ENCODE results near the gene COL9A2.
A peak's percentile ranks its signal among the peaks of the same experiment; 100 is the strongest.

COL9A2 gene

DNA sequence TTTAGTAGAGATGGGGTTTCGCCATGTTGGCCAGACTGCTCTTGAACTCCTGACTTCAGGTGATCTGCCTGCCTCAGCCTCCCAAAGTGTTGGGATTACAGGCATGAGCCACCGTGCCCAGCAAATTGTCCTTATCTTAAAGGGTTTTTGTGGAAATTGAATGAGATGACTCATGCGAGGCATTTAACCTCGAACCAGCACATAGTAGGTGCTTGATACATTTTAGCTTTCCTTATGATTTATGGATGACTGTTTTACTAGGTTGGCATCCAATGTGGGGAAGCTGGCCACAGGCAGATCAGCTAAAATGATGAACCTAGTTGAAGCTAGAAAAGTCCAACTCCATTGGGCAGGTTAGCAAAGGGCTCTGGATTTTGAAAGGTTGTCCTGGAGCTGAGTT, 1.4 kb upstream of the COL9A2 start:
- no peak for DNase-seq (ENCODE audit: low read depth)

GRCh38 chr1:40317394-40318074, 448 bp upstream of the COL9A2 start:
- DNase-seq (ENCODE audit: low read depth) = no peak

DNA sequence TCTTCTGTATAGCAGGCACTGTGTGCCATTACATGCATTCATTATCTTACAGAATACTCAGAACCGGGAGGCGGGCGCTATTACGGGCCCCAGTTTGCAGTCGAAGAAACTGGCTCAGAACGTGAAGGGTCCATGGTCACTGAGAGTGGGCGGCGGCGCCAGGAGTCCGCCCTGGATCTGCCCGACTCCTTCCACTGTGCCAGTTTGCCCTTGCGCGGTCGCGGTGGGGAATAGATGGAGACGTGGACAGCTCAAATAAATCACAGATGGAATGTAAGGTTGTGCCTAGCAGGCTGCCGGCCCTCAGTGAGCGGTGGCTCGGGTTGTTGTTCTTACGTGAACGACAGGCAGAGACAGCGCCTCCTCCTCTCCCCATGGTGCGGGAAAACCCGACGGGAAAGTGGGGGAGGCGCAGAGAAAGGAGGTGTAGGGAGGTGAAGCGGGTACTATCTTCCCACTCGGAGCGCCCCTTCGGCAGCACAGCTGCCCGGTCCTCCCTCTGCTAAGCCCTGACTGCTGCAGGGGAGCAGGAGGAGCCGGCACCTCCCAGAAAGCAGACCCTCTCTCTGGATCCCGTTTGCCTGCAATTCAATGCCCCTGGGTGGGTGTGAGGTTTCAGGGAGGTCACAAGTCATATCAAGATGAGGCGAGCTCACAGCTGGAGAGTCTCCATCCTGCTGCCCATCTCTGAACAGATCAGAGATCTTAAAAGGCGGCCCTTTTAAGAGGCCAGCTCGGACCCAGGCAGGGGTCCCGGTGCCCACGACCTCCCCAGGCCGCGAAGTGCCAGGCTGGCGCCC, 1.1 kb downstream of the COL9A2 start:
- DNase-seq (ENCODE audit: low read depth) = no peak

GRCh38 chr1:40315239-40315794, 1.8 kb downstream of the COL9A2 start:
- peak; percentile 81 for DNase-seq (ENCODE audit: low read depth)

DNA sequence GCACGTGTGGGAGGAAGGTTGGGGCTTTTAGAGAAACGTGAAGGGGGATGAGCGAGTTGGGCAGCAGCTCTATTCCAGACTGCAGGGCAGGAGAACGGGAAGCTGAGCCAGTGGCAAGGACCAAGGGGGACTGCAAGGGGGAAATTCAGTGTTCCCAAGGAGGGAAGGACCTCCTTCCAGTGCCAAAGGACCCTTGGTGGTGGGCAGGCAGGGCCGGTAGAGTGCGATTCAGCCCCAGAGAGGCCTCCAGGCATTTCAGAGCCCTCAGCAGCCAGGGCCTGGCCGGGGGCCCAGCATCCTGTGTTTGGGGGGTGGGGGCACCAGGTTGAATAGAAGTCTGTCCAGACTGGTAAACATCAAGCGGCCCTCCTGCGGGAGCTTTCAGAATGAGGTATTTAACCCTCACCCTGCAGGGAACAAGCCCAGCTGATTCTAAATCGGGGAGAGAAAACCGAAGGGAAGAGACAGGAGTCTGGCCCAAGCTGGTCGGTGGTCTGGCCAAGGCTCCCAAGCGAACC, 2.3 kb downstream of the COL9A2 start:
- no peak for DNase-seq (ENCODE audit: low read depth)

DNA sequence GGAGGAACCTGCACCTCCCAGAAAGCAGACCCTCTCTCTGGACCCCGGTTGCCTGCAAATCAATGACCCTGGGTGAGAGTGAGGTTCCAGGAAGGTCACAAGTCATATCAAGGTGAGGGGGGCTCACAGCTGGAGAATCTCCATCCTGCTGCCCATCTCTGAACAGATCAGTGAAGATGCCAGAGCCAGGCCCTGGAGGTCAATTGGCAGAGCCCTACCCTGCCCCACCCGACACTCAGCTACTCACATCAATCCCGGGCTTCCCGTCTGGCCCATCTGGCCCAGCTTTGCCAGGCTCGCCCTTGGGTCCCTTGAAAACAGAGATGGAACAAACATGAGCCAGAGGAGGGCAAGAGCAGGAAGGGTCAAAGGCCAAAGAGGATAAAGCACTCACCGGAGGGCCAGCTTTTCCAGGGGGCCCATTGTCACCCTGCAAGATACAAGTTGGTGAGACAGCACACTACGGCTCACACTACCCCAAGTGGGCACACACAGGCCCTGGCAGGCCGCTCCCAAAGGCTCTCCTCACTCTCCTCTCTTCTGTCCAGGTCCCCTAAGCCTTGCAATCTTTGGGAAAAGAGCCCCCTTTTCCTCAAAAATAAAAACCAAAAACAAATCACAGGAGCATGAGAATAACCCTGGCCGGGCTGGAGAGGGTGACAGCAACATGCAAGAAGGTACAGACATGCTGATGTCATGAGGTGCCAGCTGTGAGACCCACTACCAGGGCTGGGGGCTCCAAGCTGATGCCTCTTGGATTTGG, 2.9 kb downstream of the COL9A2 start:
- no peak for DNase-seq (ENCODE audit: low read depth)

DNA sequence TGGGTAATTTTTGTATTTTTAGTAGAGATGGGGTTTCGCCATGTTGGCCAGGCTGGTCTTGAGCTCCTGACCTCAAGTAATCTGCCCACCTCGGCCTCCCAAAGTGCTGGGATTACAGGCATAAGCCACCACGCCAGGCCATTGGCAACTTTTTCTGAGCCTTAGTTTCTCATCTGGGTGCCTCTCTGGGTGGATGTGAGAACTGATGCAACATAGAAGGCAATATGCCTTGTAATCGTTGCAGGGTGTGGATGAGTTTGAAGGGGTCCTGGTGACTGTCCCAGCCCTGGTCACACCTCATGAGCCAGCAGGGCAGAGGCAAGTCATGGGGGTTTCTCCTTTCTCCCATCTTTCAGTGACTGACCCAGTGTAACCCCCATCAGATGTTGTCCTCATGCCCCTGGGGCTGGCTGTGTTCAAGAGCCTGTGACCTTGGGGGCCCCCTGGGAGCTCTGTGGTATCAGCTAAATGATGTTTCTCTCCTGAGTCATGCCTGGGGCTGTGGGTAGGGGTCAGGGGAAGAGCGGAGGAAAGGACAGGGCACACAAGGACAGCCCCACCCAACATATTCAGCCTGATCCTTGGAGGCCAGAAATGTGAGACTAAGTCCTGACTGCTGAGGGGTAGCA, 3.6 kb downstream of the COL9A2 start:
- DNase-seq (ENCODE audit: low read depth) = no peak

DNA sequence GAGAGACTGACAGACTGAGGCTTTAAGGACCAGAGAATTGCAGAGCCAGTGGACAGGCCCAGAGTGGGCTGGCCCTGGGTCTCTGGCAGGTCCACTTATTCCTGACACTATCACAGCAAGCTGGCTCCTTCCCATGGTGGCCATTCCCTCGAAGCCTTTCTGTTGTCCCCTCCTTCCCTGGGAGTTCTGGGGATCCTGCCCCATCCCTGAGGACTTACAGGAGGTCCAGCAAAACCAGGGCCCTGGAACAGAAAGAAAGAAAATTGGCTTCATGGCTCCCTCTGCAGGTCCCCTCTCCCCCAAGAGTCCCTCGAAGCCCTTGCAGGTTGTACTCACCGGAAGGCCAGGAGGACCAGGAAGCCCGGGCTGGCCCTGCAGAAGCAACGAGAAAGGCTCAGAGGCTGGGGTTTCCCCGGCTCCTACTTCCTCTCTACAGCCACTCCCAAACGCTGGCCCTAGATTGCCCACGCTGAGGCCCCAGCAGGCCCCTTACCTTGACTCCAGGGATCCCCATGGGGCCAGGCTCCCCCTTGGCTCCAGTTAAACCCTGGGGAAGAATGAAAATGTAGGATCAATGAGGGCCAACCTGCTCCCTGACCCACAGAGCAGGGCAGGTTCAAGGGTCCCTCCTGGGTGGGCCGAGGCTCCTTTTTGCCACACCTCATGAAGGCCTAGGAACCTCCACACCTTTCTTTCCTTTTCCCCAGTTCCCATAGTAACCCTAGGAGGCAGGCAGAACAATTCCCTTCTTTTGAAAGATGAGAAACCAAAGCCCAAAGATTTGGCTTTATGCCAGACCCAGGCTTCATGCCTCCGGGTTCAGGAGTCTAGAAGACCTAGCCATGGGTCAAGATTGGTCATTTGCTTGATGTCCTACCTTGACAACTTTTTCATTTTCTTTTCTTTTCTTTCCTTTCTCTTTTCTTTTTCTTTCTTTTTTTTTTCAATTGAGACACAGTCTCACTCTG, 4.6 kb downstream of the COL9A2 start:
- DNase-seq (ENCODE audit: low read depth) = peak; percentile 77

DNA sequence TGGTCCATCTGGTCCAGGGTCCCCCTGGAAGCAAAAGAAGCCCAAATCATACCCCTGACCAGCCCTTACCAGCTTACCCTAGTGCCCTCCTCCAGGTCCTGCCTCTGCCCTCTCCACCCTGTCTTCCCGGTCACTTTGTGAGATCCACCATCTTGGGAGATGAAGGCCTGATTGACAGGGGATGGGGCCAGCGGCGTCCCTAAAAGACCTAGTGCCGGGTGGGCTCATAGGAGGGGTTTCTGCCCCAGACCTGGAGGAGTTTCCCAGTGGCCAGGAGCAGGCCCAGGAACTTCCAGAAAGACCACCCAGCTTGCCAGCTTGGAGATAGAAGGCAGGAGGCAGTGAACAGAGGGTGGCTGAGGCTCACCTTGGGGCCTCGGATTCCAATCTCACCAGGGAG, 5.4 kb downstream of the COL9A2 start:
- no peak for DNase-seq (ENCODE audit: low read depth)

DNA sequence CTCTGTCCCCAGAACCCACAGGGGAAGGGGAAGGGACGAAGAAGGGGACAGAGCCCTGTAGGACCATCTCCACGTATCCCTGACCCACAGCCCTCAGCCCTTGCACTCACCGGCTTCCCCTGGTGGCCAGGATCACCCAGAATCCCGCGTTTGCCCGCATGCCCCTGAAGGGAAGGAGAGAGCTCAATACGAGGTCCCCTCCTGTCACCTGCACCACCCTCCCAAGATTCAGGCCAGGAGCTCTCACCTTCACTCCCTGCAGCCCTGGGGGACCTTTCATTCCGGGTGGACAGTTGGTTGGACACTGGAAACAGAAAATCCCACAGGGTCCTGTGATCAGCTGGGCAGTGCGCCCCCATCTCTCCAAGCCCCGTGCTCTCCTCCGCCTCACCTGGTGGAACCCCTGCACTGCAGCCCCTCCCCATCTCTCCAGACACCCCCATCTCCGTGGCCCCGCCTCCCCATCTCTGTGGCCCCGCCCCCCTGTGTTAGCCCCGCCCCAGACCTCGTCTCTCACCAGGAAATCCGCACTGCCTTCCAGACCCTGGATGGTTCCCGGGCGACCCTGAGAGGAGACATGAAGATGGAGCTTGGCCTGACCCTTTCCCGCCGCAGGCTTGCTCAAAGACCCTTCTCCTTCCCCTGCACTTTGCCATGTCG, 6.0 kb downstream of the COL9A2 start:
- DNase-seq (ENCODE audit: low read depth) = no peak

DNA sequence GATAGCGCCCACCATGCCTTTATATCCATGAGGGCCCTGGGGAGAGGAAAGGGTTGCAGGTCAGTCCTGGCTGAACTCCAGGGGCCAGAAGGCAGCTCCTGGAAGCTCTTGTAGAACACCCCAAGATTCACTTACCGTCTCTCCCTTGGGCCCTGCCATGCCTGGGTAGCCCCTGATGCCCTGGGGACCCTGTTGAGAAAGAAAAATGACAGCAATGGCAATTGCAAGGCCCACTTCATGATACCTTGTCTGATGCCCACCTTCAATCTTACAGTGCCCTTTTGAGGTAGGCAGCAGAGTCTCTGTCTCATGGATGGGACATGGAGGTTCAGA, 7.0 kb downstream of the COL9A2 start:
- DNase-seq (ENCODE audit: low read depth) = no peak

DNA sequence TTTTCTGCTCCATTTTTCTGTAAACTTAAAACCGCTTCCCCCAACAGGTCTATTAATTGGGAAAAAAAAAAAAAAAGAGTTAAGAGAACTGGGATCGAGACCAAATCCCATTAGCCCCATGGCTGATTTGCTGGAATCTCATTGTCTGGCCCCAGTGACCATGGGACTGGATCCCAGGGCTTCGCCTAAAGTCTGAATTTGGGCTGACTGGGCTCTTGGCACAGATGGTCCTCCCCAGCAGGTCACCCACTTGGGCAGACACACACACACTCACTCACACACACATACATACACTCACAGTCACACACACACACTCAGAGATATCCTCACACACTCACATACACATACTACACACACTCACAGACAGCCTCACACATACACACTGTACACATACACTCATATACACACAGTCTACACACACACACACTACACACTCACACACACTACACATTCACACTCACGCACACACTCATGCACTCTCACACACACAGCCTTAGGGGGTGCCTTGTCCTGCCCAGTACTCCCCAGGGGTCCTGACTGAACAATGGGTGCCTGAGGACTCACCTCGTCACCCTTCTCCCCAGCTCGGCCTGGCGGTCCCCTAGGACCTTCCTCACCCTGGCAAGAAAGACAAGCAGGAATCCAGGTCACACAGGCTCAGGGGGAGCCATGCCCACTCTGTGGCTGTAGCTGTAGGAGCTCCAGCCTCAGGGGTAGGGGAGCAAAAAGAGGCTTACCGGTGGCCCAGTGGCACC, 7.5 kb downstream of the COL9A2 start:
- no peak for DNase-seq (ENCODE audit: low read depth)

GRCh38 chr1:40308036-40308727, 8.9 kb downstream of the COL9A2 start:
- DNase-seq (ENCODE audit: low read depth) = no peak

DNA sequence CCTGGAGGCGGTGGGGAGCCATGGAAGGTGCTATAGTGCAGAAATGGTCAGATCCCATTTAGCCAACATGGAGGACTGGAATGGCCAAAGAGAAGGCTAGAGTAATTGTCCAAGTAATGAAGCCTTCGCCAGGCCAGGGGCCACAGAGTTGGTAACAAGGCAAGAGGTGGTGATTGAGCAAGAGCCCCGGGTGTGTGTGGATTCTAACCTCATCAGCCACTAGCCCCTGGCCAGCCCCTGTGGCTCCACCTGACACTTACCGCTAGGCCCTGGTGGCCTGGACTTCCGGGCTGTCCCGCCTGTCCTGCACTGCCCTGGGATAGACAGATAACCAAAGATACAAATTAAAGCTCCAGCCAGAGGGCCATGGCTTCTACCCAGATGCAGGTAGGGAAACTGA, 9.9 kb downstream of the COL9A2 start:
- no peak for DNase-seq (ENCODE audit: low read depth)

DNA sequence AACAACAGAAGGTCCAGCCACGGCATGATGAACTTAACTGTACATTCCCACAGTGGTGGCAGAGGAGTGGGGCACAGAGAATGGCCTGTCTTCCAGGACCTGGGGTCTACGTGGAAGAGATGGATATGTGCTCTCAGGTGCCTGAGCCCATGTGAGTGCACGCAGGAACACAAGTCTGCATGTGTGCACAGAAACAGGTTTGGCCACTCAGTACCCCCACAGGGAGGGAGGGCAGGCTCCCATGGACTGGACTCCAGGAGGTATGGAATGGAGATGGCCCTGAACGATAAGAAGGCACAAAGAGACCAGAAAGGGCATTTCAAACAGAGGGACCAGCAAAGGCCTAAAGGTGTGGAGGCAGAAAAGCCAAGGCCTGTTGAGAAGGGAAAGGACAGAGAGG, 10.8 kb downstream of the COL9A2 start:
- DNase-seq (ENCODE audit: low read depth) = no peak

DNA sequence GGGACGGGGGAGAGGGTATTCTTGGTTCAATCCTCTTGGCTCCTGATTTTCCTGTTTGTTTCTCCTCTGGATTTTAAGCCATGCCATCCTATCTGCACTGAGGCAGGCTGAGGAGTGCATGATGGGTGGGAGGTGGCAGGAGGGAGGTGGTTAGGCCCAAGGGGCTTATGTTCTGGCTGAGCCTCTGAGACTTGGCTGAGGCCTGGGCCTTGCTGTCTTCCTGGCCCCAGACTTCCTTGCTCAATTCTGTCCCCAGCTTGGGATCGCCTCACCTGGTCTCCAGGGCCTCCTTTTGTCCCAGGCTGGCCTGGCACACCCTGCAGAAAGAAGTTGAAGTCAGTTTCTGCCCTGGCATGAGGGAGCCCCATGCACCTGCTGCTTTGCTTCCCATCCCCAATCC, 11.2 kb downstream of the COL9A2 start:
- DNase-seq (ENCODE audit: low read depth) = no peak

DNA sequence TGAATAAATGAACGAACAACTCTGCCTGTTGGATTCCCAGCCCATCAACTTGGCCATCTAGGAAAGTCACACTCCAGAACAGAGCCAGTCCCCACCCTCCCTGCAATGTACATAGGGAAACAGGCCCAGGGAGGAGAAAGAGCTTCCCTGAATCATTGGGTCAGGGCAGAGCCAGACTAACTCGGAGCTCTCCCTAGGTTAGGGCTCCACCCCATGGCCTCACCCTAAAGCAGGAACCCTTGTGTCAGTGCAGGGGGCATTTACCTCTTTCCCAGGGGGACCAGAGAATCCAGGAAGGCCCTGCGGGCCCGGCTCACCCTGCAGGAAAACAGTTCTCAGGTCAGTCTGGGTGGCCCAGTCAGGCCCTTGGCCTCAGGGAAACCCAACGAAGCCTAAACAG, 11.6 kb downstream of the COL9A2 start:
- DNase-seq (ENCODE audit: low read depth) = no peak

DNA sequence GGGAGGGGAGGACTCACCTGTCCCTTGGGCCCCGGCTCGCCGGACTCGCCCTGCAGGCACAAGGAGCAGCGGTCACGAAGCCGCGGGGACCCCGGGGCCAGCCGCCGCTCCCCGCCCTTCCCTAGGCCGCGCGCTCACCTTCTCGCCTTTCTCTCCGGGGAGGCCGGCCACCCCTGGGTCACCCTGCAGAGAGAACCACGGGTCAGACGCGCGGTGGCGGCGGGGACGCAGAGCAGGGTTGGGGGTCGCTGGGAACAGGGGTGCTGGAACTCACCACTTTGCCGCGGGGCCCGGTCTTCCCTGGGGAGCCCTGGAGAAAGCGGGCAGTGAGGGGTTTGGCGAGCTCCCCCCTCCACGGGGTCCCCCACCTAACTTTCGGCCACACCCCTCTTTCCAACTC, 13.3 kb downstream of the COL9A2 start:
- DNase-seq (ENCODE audit: low read depth) = no peak

All from CMK (cell line).